Activated T-helper 1 cell treated with anti-CD3 and anti-CD28 coated beads, Interleukin-12 subunit alpha, Interleukin-12 subunit beta, Interleukin-2, Interleukin-4 antibody, amounts not matched to agents 30 ng/mL and 10 ng/mL and 1 ng/mL, durations not matched to agents 14 hours and 24 hours and 36 hours (primary cell): ENCODE results near the gene GADD45G. TPM values are rescaled to one million over a fixed set of nuclear protein-coding genes. Genes with fewer than 3 reads are reported as not detected.
A peak's percentile ranks its signal among the peaks of the same experiment; 100 is the strongest.

Experiments used
- DNase-seq: peaks from one replicate; pipeline ENCODE4 v3.0.0; 2021; ENCODE audit warnings: low spot score
- H3K27ac Mint-ChIP-seq: one replicate; pipeline ENCODE4 v1.8.0; 2021; ENCODE audit warnings: mild to moderate bottlenecking, mixed read lengths
- H3K27me3 Mint-ChIP-seq: one replicate; pipeline ENCODE4 v1.8.0; 2022; ENCODE audit warnings: mild to moderate bottlenecking, moderate library complexity, mixed read lengths; ENCODE audit not compliant: insufficient read depth
- H3K36me3 Mint-ChIP-seq: one replicate; pipeline ENCODE4 v1.8.0; 2021; ENCODE audit warnings: low read depth, mixed read lengths
- H3K4me1 Mint-ChIP-seq: one replicate; pipeline ENCODE4 v1.8.0; 2021; ENCODE audit warnings: low read depth, mixed read lengths
- H3K4me3 Mint-ChIP-seq: one replicate; pipeline ENCODE4 v1.8.0; 2021; ENCODE audit warnings: mild to moderate bottlenecking, moderate library complexity, mixed read lengths
- H3K9me3 Mint-ChIP-seq: one replicate; pipeline ENCODE4 v1.8.0; 2021; ENCODE audit warnings: mixed read lengths
- intact Hi-C: fragments of 100-400 bp; cut with micrococcal nuclease; formaldehyde crosslinking; loops from one replicate; pipeline ENCODE4 v1.15.1; 2024
- total RNA-seq: library from RNA; stranded (reverse); gene quantifications from 2 replicates; pipeline ENCODE4 v1.2.3, GENCODE V29; 2022

Gene GADD45G
- total RNA-seq, 1 donor from 2014 or later: 37.2 TPM

GRCh38 chr9:89577363-89577762 is 27.4 kb upstream of the GADD45G start:
- H3K27me3 Mint-ChIP-seq: peaks cover 63% of the 10 kb centered on the region
- H3K4me3 Mint-ChIP-seq: no peak overlapping the region
- H3K36me3 Mint-ChIP-seq: peaks cover 1% of the 10 kb centered on the region
- H3K9me3 Mint-ChIP-seq: no peaks in the 10 kb centered on the region
- no peak overlapping the region for H3K27ac Mint-ChIP-seq
- H3K4me1 Mint-ChIP-seq: peaks cover 25% of the 10 kb centered on the region
- DNase-seq: no peak
- intact Hi-C loops: loop anchor here (2.0 to 5.0 kb wide), 3 partner anchors 21 to 1295 kb away; no protein-coding TSS in a partner anchor

GRCh38 chr9:89579741-89580385 is 24.9 kb upstream of the GADD45G start:
- H3K4me1 Mint-ChIP-seq: peaks cover 16% of the 10 kb centered on the region
- peaks cover 3% of the 10 kb centered on the region for H3K36me3 Mint-ChIP-seq
- peak; percentile 17 for DNase-seq
- H3K27me3 Mint-ChIP-seq: peaks cover 59% of the 10 kb centered on the region
- intact Hi-C loops: loop anchor here (5.0 kb wide), 2 partner anchors 1177 to 1292 kb away; no protein-coding TSS in a partner anchor
- H3K9me3 Mint-ChIP-seq: peaks cover 4% of the 10 kb centered on the region
- no peak overlapping the region for H3K4me3 Mint-ChIP-seq
- H3K27ac Mint-ChIP-seq: no peak overlapping the region

GRCh38 chr9:89586311-89586710 is 18.5 kb upstream of the GADD45G start:
- Mint-ChIP-seq H3K27me3 (peaks cover 63% of the 10 kb centered on the region), H3K4me3 (no peak overlapping the region), H3K9me3 (peaks cover 4% of the 10 kb centered on the region), H3K27ac (no peak overlapping the region), H3K36me3 (peaks cover 2% of the 10 kb centered on the region), H3K4me1 (no peaks in the 10 kb centered on the region)
- intact Hi-C loops: no loop called here
- no peak for DNase-seq

GRCh38 chr9:89588271-89588879 is 16.4 kb upstream of the GADD45G start:
- H3K4me3 Mint-ChIP-seq: no peak overlapping the region
- intact Hi-C loops: no loop called here
- H3K9me3 Mint-ChIP-seq: peaks cover 4% of the 10 kb centered on the region
- DNase-seq: no peak
- no peaks in the 10 kb centered on the region for H3K4me1 Mint-ChIP-seq
- no peak overlapping the region for H3K27ac Mint-ChIP-seq
- peaks cover 46% of the 10 kb centered on the region for H3K27me3 Mint-ChIP-seq
- no peaks in the 10 kb centered on the region for H3K36me3 Mint-ChIP-seq

GRCh38 chr9:89590415-89590814 is 14.4 kb upstream of the GADD45G start:
- Mint-ChIP-seq H3K27ac (no peak overlapping the region), H3K27me3 (peaks cover 30% of the 10 kb centered on the region), H3K9me3 (no peaks in the 10 kb centered on the region), H3K4me3 (no peak overlapping the region), H3K36me3 (no peaks in the 10 kb centered on the region), H3K4me1 (no peaks in the 10 kb centered on the region)
- intact Hi-C loops: no loop called here
- DNase-seq: no peak

GRCh38 chr9:89591274-89592212 is 13.3 kb upstream of the GADD45G start:
- no peak for DNase-seq

GRCh38 chr9:89592213-89592815 is 12.5 kb upstream of the GADD45G start:
- Mint-ChIP-seq H3K36me3 (no peaks in the 10 kb centered on the region), H3K27me3 (peaks cover 21% of the 10 kb centered on the region), H3K4me3 (no peak overlapping the region), H3K27ac (no peak overlapping the region), H3K9me3 (no peaks in the 10 kb centered on the region), H3K4me1 (no peaks in the 10 kb centered on the region)
- intact Hi-C loops: no loop called here
- DNase-seq: no peak

More at GRCh38 chr9:89591274-89592212, 13.3 kb upstream of the GADD45G start:
- no peak overlapping the region for H3K4me3 Mint-ChIP-seq
- H3K36me3 Mint-ChIP-seq: no peaks in the 10 kb centered on the region
- no peaks in the 10 kb centered on the region for H3K4me1 Mint-ChIP-seq
- intact Hi-C loops: no loop called here
- H3K27me3 Mint-ChIP-seq: peaks cover 25% of the 10 kb centered on the region
- H3K27ac Mint-ChIP-seq: no peak overlapping the region
- H3K9me3 Mint-ChIP-seq: no peaks in the 10 kb centered on the region

GRCh38 chr9:89592963-89593726 is 11.7 kb upstream of the GADD45G start:
- intact Hi-C loops: no loop called here

GRCh38 chr9:89593727-89594427 is 10.9 kb upstream of the GADD45G start:
- no peaks in the 10 kb centered on the region for H3K9me3 Mint-ChIP-seq
- H3K4me3 Mint-ChIP-seq: no peak overlapping the region
- DNase-seq: peak; percentile 55
- intact Hi-C loops: no loop called here
- no peaks in the 10 kb centered on the region for H3K36me3 Mint-ChIP-seq
- H3K4me1 Mint-ChIP-seq: no peaks in the 10 kb centered on the region
- peaks cover 17% of the 10 kb centered on the region for H3K27me3 Mint-ChIP-seq
- H3K27ac Mint-ChIP-seq: no peak overlapping the region

More at GRCh38 chr9:89592963-89593726, 11.7 kb upstream of the GADD45G start:
- H3K27me3 Mint-ChIP-seq: peaks cover 17% of the 10 kb centered on the region
- DNase-seq: no peak
- no peaks in the 10 kb centered on the region for H3K9me3 Mint-ChIP-seq
- H3K27ac Mint-ChIP-seq: no peak overlapping the region
- H3K4me1 Mint-ChIP-seq: no peaks in the 10 kb centered on the region
- no peak overlapping the region for H3K4me3 Mint-ChIP-seq
- no peaks in the 10 kb centered on the region for H3K36me3 Mint-ChIP-seq

- Mint-ChIP-seq H3K36me3 (no peaks in the 10 kb centered on the region), H3K27me3 (peaks cover 13% of the 10 kb centered on the region), H3K4me1 (no peaks in the 10 kb centered on the region), H3K9me3 (no peaks in the 10 kb centered on the region), H3K4me3 (no peak overlapping the region), H3K27ac (no peak overlapping the region)
- DNase-seq: no peak
- intact Hi-C loops: loop anchor here (5.0 kb wide), 1 partner anchor 1162 kb away; no protein-coding TSS in a partner anchor
Observed at GRCh38 chr9:89594811-89595550, 9.8 kb upstream of the GADD45G start.

GRCh38 chr9:89595646-89596045 is 9.2 kb upstream of the GADD45G start:
- intact Hi-C loops: loop anchor here (5.0 kb wide), 1 partner anchor 1162 kb away; no protein-coding TSS in a partner anchor
- Mint-ChIP-seq H3K4me1 (no peaks in the 10 kb centered on the region), H3K4me3 (no peak overlapping the region), H3K27ac (no peak overlapping the region), H3K36me3 (no peaks in the 10 kb centered on the region), H3K27me3 (peaks cover 9% of the 10 kb centered on the region), H3K9me3 (no peaks in the 10 kb centered on the region)
- no peak for DNase-seq
